Daoy (cell line): Measurements from ENCODE around the gene RUBCNL. TPM values are rescaled to one million over a fixed set of nuclear protein-coding genes. Genes with fewer than 3 reads are reported as not detected.

ENCODE experiments used
- DNase-seq: peaks from one replicate; pipeline ENCODE4 v3.0.0-alpha.2; 2015; ENCODE audit warnings: low read depth
- total RNA-seq: library from RNA; depleted of rRNA; stranded (reverse); fragments of >200 nt; shearing (Covaris generic); gene quantifications from 2 replicates; pipeline ENCODE4 v1.2.3, GENCODE V29; 2014

RUBCNL gene
- total RNA-seq, 1 experiment from 2014 or later = not detected

- DNase-seq = peak; percentile 74
Measured at GRCh38 chr13:46341112-46341711, 45.8 kb downstream of the RUBCNL start.

GRCh38 chr13:46340631-46341111 lies 46.4 kb downstream of the RUBCNL start:
- no peak for DNase-seq

GRCh38 chr13:46340011-46340410 lies 47.0 kb downstream of the RUBCNL start:
- no peak for DNase-seq

GRCh38 chr13:46339035-46339666 lies 47.9 kb downstream of the RUBCNL start:
- peak; percentile 84 for DNase-seq

- no peak for DNase-seq
Measured at GRCh38 chr13:46337700-46338099, 49.4 kb downstream of the RUBCNL start.

- no peak for DNase-seq
Measured at GRCh38 chr13:46334035-46334822, 52.8 kb downstream of the RUBCNL start.

GRCh38 chr13:46332772-46333171 lies 54.3 kb downstream of the RUBCNL start:
- DNase-seq = no peak

- no peak for DNase-seq
Measured at GRCh38 chr13:46329624-46330023, 57.4 kb downstream of the RUBCNL start.

- DNase-seq = no peak
Measured at GRCh38 chr13:46327246-46327645, 59.8 kb downstream of the RUBCNL start.

- DNase-seq = no peak
Measured at GRCh38 chr13:46324976-46325375, 62.1 kb downstream of the RUBCNL start.

GRCh38 chr13:46321494-46322225 lies 65.4 kb downstream of the RUBCNL start:
- peak; percentile 42 for DNase-seq

- DNase-seq = no peak
Measured at GRCh38 chr13:46320821-46321220, 66.2 kb downstream of the RUBCNL start.

GRCh38 chr13:46320406-46320805 lies 66.6 kb downstream of the RUBCNL start:
- no peak for DNase-seq

- DNase-seq = no peak
Measured at GRCh38 chr13:46318986-46319385, 68.1 kb downstream of the RUBCNL start.

- DNase-seq = no peak
Measured at GRCh38 chr13:46317120-46317519, 69.9 kb downstream of the RUBCNL start.

GRCh38 chr13:46315491-46316075 lies 71.5 kb downstream of the RUBCNL start:
- no peak for DNase-seq

- DNase-seq = no peak
Measured at GRCh38 chr13:46315036-46315435, 72.0 kb downstream of the RUBCNL start.

- no peak for DNase-seq
Measured at GRCh38 chr13:46314587-46314986, 72.5 kb downstream of the RUBCNL start.

GRCh38 chr13:46313432-46314257 lies 73.4 kb downstream of the RUBCNL start:
- DNase-seq = no peak

GRCh38 chr13:46313024-46313423 lies 74.0 kb downstream of the RUBCNL start:
- no peak for DNase-seq

- DNase-seq = no peak
Measured at GRCh38 chr13:46311217-46311616, 75.8 kb downstream of the RUBCNL start.
